Upper lobe of left lung (tissue), 6 donors: ENCODE measurements around the gene C10orf53. TPM values are rescaled to one million over a fixed set of nuclear protein-coding genes. Genes with fewer than 3 reads are reported as not detected.
A peak's percentile ranks its signal among the peaks of the same experiment; 100 is the strongest.

ENCODE experiments used
- ATAC-seq, 2 donors: fragments of 200-7000 bp; cut with Tn5 transposase; one replicate each; pipeline ENCODE4 v1.9.1; 2022; ENCODE audit warnings: mild to moderate bottlenecking in 2 of 2, moderate library complexity in 2 of 2; ENCODE audit not compliant: low FRiP score in 2 of 2
- DNase-seq, 2 donors: peaks; one replicate each; pipeline ENCODE4 v3.0.0-alpha.2; 2019 to 2020
- H3K27ac ChIP-seq, 4 donors: fragments of 200-600 bp; sonication (generic); one replicate each; pipeline ENCODE4 v1.5.1; 2016 to 2019
- H3K27me3 ChIP-seq, 4 donors: fragments of 200-600 bp; sonication (generic); one replicate each; pipeline ENCODE4 v1.5.1; 2017 to 2019
- H3K36me3 ChIP-seq, 4 donors: fragments of 200-600 bp; sonication (generic); one replicate each; pipeline ENCODE4 v1.5.1; 2016 to 2019
- H3K4me1 ChIP-seq, 4 donors: fragments of 200-600 bp; sonication (generic); one replicate each; pipeline ENCODE4 v1.5.1; 2018 to 2019
- H3K4me3 ChIP-seq, 4 donors: fragments of 200-600 bp; sonication (generic); one replicate each; pipeline ENCODE4 v1.5.1; 2017 to 2019; ENCODE audit warnings: mild to moderate bottlenecking in 2 of 4, moderate library complexity in 1 of 4
- H3K9me3 ChIP-seq, 4 donors: fragments of 200-600 bp; sonication (generic); one replicate each; pipeline ENCODE4 v1.5.1; 2018 to 2019
- CTCF ChIP-seq, 6 experiments: fragments of 450-650 bp in 4 of 6; fragments of 200-600 bp in 2 of 6; sonication (generic) in 2 of 6; IDR thresholded peaks; one replicate each; pipeline ENCODE4 v1.5.1; 2016 to 2019; ENCODE audit warnings: antibody characterized with exemption in 6 of 6
- EP300 ChIP-seq, 4 donors: sonication (generic); formaldehyde crosslinking; IDR thresholded peaks; one replicate each; pipeline ENCODE4 v1.5.1; 2017; ENCODE audit warnings: antibody characterized with exemption in 4 of 4, control low read depth in 2 of 4
- POLR2A ChIP-seq, 4 donors: fragments of 450-650 bp; IDR thresholded peaks; one replicate each; pipeline ENCODE4 v1.5.1; 2016 to 2017; ENCODE audit warnings: antibody characterized with exemption in 4 of 4, mild to moderate bottlenecking in 2 of 4
- POLR2AphosphoS5 ChIP-seq, 2 donors: sonication (generic); formaldehyde crosslinking; IDR thresholded peaks; one replicate each; pipeline ENCODE4 v1.5.1; 2017; ENCODE audit warnings: antibody characterized with exemption in 2 of 2
- WGBS, 2 donors: methylation state at CpG; one replicate each; pipeline ENCODE4 v1.1.5; 2017 to 2018; 5-methylcytosine and 5-hydroxymethylcytosine counted together
- total RNA-seq, 6 donors: library from RNA; depleted of rRNA in 4 of 6; stranded (reverse); fragments of >200 nt in 4 of 6; gene quantifications; one replicate each; pipeline versions ENCODE4 v1.1.0 to v1.2.1, GENCODE V29; 2016 to 2021
- donor health status: DM: no; HTN: no; CAD: no; lungs with moderate emphysema.
- donor health status: DM: no; HTN: yes; CAD: no; lungs with severe emphysema.

The C10orf53 gene
- total RNA-seq, 6 donors from 2014 or later: not detected

- H3K36me3 ChIP-seq: no peaks in the 10 kb centered on the region
- no peaks in the 10 kb centered on the region for H3K9me3 ChIP-seq
- ATAC-seq (no peak), DNase-seq (peak in 1 of 2 donors; percentile 63)
- 71% methylated on average over 9 of the region's 10 CpGs; no CpG with 5 or more reads in 1 of the 2 donors for WGBS, 2 donors
- TF ChIP-seq POLR2AphosphoS5 (IDR thresholded peaks at IDR 0.05): no peak
- TF ChIP-seq POLR2A (IDR thresholded peaks at IDR 0.05): no peak
- no peak for TF ChIP-seq CTCF (IDR thresholded peaks at IDR 0.05)
- TF ChIP-seq EP300 (IDR thresholded peaks at IDR 0.05): no peak
- H3K4me1 ChIP-seq: no peaks in the 10 kb centered on the region
- no peak overlapping the region for H3K27ac ChIP-seq
- no peaks in the 10 kb centered on the region for H3K27me3 ChIP-seq
- no peak overlapping the region for H3K4me3 ChIP-seq
Observed at GRCh38 chr10:49738616-49739360, 59.3 kb downstream of the C10orf53 start.

GRCh38 chr10:49739426-49739825 is 60.0 kb downstream of the C10orf53 start:
- no peaks in the 10 kb centered on the region for H3K9me3 ChIP-seq
- no peaks in the 10 kb centered on the region for H3K36me3 ChIP-seq
- DNase-seq: peak in 1 of 2 donors; percentile 66
- TF ChIP-seq POLR2AphosphoS5 (IDR thresholded peaks at IDR 0.05): no peak
- TF ChIP-seq CTCF (IDR thresholded peaks at IDR 0.05): no peak
- TF ChIP-seq POLR2A (IDR thresholded peaks at IDR 0.05): no peak
- no peak for TF ChIP-seq EP300 (IDR thresholded peaks at IDR 0.05)
- no peak overlapping the region for H3K4me3 ChIP-seq
- no peak for ATAC-seq
- no peak overlapping the region for H3K27ac ChIP-seq
- WGBS, 2 donors: 86% methylated on average over 14 of the region's 14 CpGs; no CpG with 5 or more reads in 1 of the 2 donors
- H3K4me1 ChIP-seq: no peaks in the 10 kb centered on the region
- no peaks in the 10 kb centered on the region for H3K27me3 ChIP-seq

GRCh38 chr10:49740346-49741107 is 61.1 kb downstream of the C10orf53 start:
- Histone ChIP-seq H3K36me3 (no peaks in the 10 kb centered on the region), H3K27me3 (no peaks in the 10 kb centered on the region), H3K27ac (no peak overlapping the region), H3K4me3 (no peak overlapping the region), H3K4me1 (no peaks in the 10 kb centered on the region), H3K9me3 (no peaks in the 10 kb centered on the region)
- peak in 1 of 2 donors; percentile 68 for DNase-seq
- WGBS, 2 donors: 88% methylated on average over 16 of the region's 16 CpGs; no CpG with 5 or more reads in 1 of the 2 donors
- no peak for ATAC-seq
- TF ChIP-seq EP300 (IDR thresholded peaks at IDR 0.05) (no peak), POLR2A (IDR thresholded peaks at IDR 0.05) (no peak), POLR2AphosphoS5 (IDR thresholded peaks at IDR 0.05) (no peak), CTCF (IDR thresholded peaks at IDR 0.05) (no peak)

GRCh38 chr10:49741108-49741995 is 61.9 kb downstream of the C10orf53 start:
- H3K4me1 ChIP-seq: no peaks in the 10 kb centered on the region
- no peak overlapping the region for H3K27ac ChIP-seq
- DNase-seq: no peak
- H3K9me3 ChIP-seq: no peaks in the 10 kb centered on the region
- no peak overlapping the region for H3K4me3 ChIP-seq
- ATAC-seq: no peak
- no peaks in the 10 kb centered on the region for H3K36me3 ChIP-seq
- no peak for TF ChIP-seq CTCF (IDR thresholded peaks at IDR 0.05)
- WGBS, 2 donors: 63 to 93% methylated on average over 3 to 7 of the region's 7 CpGs
- H3K27me3 ChIP-seq: no peaks in the 10 kb centered on the region
